Neuronal stem cell (in vitro differentiated cells): Measurements from ENCODE around the gene INSC.

Source experiments
- DNase-seq: peaks from one replicate; pipeline ENCODE4 v3.0.0-alpha.2; 2013; ENCODE audit warnings: low spot score
- H2AFZ ChIP-seq: one replicate; pipeline ENCODE4 v1.6.1; 2013; ENCODE audit warnings: mild to moderate bottlenecking, low read length, inconsistent platforms
- H2AK5ac ChIP-seq: 2 replicates; pipeline ENCODE4 v1.6.1; 2013; ENCODE audit warnings: low read depth, mild to moderate bottlenecking, inconsistent platforms, low read length, moderate library complexity, mixed read lengths
- H2BK120ac ChIP-seq: 2 replicates; pipeline ENCODE4 v1.6.1; 2013; ENCODE audit warnings: low read depth, mild to moderate bottlenecking, inconsistent platforms, low read length, moderate library complexity, mixed read lengths
- H2BK12ac ChIP-seq: one replicate; pipeline ENCODE4 v1.6.1; 2013; ENCODE audit warnings: low read length, inconsistent platforms
- H2BK15ac ChIP-seq: 2 replicates; pipeline ENCODE4 v1.6.1; 2013; ENCODE audit warnings: mild to moderate bottlenecking, low read length, inconsistent platforms, mixed read lengths
- H2BK5ac ChIP-seq: one replicate; pipeline ENCODE4 v1.6.1; 2013; ENCODE audit warnings: inconsistent platforms, mild to moderate bottlenecking, low read length, moderate library complexity
- H3K14ac ChIP-seq: one replicate; pipeline ENCODE4 v1.6.1; 2013; ENCODE audit warnings: low read length, inconsistent platforms
- H3K18ac ChIP-seq: 2 replicates; pipeline ENCODE4 v1.6.1; 2013; ENCODE audit warnings: low read length, inconsistent platforms
- H3K23ac ChIP-seq: 2 replicates; pipeline ENCODE4 v1.6.1; 2013; ENCODE audit warnings: low read depth, mild to moderate bottlenecking, mixed read lengths, low read length, inconsistent platforms; ENCODE audit not compliant: poor library complexity
- H3K27ac ChIP-seq: replicated peaks from 3 replicates; pipeline ENCODE4 v1.5.1; 2013; ENCODE audit warnings: low read length, inconsistent platforms
- H3K27me3 ChIP-seq, 3 experiments: 2 replicates each; pipeline ENCODE4 v1.6.1; 2013; ENCODE audit warnings: low read length in 3 of 3, mild to moderate bottlenecking in 2 of 3, inconsistent platforms in 1 of 3, low read depth in 1 of 3, mixed read lengths in 1 of 3, moderate library complexity in 1 of 3; ENCODE audit not compliant: control insufficient read depth in 3 of 3, insufficient read depth in 3 of 3
- H3K36me3 ChIP-seq, 2 donors: replicated peaks in 1 of 2; 2 replicates each; pipeline ENCODE4 v1.6.1; 2013; ENCODE audit warnings: low read length in 2 of 2; ENCODE audit not compliant: control insufficient read depth in 2 of 2, insufficient read depth in 2 of 2
- H3K4ac ChIP-seq: 2 replicates; pipeline ENCODE4 v1.6.1; 2013; ENCODE audit warnings: inconsistent platforms, mild to moderate bottlenecking, low read length, moderate library complexity
- H3K4me1 ChIP-seq, 2 donors: 1 replicate in 1 of 2; 2 replicates in 1 of 2; pipeline ENCODE4 v1.6.1; 2013; ENCODE audit warnings: low read length in 2 of 2, low read depth in 1 of 2; ENCODE audit not compliant: control insufficient read depth in 2 of 2, insufficient read depth in 1 of 2
- H3K4me2 ChIP-seq: one replicate; pipeline ENCODE4 v1.6.1; 2013; ENCODE audit warnings: mild to moderate bottlenecking, low read length, inconsistent platforms; ENCODE audit not compliant: insufficient read depth, poor library complexity, severe bottlenecking
- H3K4me3 ChIP-seq, 2 donors: 2 replicates each; pipeline ENCODE4 v1.5.1; 2013; ENCODE audit warnings: low read length in 2 of 2, mild to moderate bottlenecking in 2 of 2, inconsistent platforms in 1 of 2, moderate library complexity in 1 of 2
- H3K79me1 ChIP-seq: one replicate; pipeline ENCODE4 v1.6.1; 2013; ENCODE audit warnings: low read depth, mild to moderate bottlenecking, inconsistent platforms, low read length, moderate library complexity
- H3K9ac ChIP-seq: one replicate; pipeline ENCODE4 v1.6.1; 2013; ENCODE audit warnings: mild to moderate bottlenecking, low read depth, low read length, inconsistent platforms; ENCODE audit not compliant: poor library complexity
- H3K9me3 ChIP-seq, 2 donors: replicated peaks in 1 of 2; 2 replicates each; pipeline versions ENCODE3 to v1.6.1; 2013; ENCODE audit warnings: low read length in 2 of 2, mild to moderate bottlenecking in 2 of 2, inconsistent platforms in 1 of 2, low read depth in 1 of 2, mixed read lengths in 1 of 2, moderate library complexity in 1 of 2; ENCODE audit not compliant: control insufficient read depth in 2 of 2, insufficient read depth in 1 of 2
- H4K8ac ChIP-seq: one replicate; pipeline ENCODE4 v1.6.1; 2013; ENCODE audit warnings: low read depth, mild to moderate bottlenecking, inconsistent platforms, low read length, moderate library complexity
- H4K91ac ChIP-seq: one replicate; pipeline ENCODE4 v1.6.1; 2013; ENCODE audit warnings: low read length, low read depth, mild to moderate bottlenecking, inconsistent platforms; ENCODE audit not compliant: poor library complexity
- WGBS, 2 donors: extraction: QIAGEN DNeasy Blood & Tissue Kit; methylation state at CpG; one replicate each; pipeline ENCODE4 v1.1.7; 2013; ENCODE audit warnings: missing lambda C conversion rate in 2 of 2, mixed read lengths in 1 of 2; ENCODE audit not compliant: insufficient read length in 2 of 2, insufficient replicate concordance in 1 of 2; ENCODE audit errors: extremely low coverage in 2 of 2; 5-methylcytosine and 5-hydroxymethylcytosine counted together

INSC gene

GRCh38 chr11:15206791-15207190 is 92.1 kb downstream of the INSC start:
- H3K23ac ChIP-seq, result no peak overlapping the region
- H2BK5ac ChIP-seq, result no peak overlapping the region
- no peaks in the 10 kb centered on the region for H3K36me3 ChIP-seq
- no peak overlapping the region for H3K4ac ChIP-seq
- H4K8ac ChIP-seq, result no peak overlapping the region
- no peak for DNase-seq
- no CpG with 5 or more reads among the region's 2 CpGs for WGBS, 2 donors
- H2BK15ac ChIP-seq, result no peak overlapping the region
- H3K27me3 ChIP-seq, result no peaks in the 10 kb centered on the region
- no peaks in the 10 kb centered on the region for H3K9me3 ChIP-seq
- no peak overlapping the region for H3K27ac ChIP-seq
- no peak overlapping the region for H3K9ac ChIP-seq
- H2BK120ac ChIP-seq, result no peak overlapping the region
- no peak overlapping the region for H2AK5ac ChIP-seq
- no peak overlapping the region for H3K14ac ChIP-seq
- no peak overlapping the region for H4K91ac ChIP-seq
- no peaks in the 10 kb centered on the region for H3K4me1 ChIP-seq
- no peaks in the 10 kb centered on the region for H3K79me1 ChIP-seq
- H2AFZ ChIP-seq, result no peak overlapping the region
- H2BK12ac ChIP-seq, result no peak overlapping the region
- no peak overlapping the region for H3K4me3 ChIP-seq
- H3K4me2 ChIP-seq, result no peak overlapping the region
- peak overlapping the region; percentile 18 for H3K18ac ChIP-seq

- no peak overlapping the region for H2AFZ ChIP-seq
- no peaks in the 10 kb centered on the region for H3K27me3 ChIP-seq
- no peak overlapping the region for H2BK12ac ChIP-seq
- no peak overlapping the region for H3K23ac ChIP-seq
- H3K4me1 ChIP-seq, result no peaks in the 10 kb centered on the region
- H2AK5ac ChIP-seq, result no peak overlapping the region
- no peaks in the 10 kb centered on the region for H3K36me3 ChIP-seq
- no peaks in the 10 kb centered on the region for H3K79me1 ChIP-seq
- no peak overlapping the region for H3K4ac ChIP-seq
- H3K4me2 ChIP-seq, result no peak overlapping the region
- WGBS, 2 donors, result no CpG with 5 or more reads among the region's 10 CpGs
- H3K4me3 ChIP-seq, result no peak overlapping the region
- H3K27ac ChIP-seq, result no peak overlapping the region
- no peak overlapping the region for H3K14ac ChIP-seq
- peak; percentile 80 for DNase-seq
- H3K18ac ChIP-seq, result peak overlapping the region; percentile 9
- H2BK15ac ChIP-seq, result no peak overlapping the region
- no peak overlapping the region for H2BK120ac ChIP-seq
- H3K9ac ChIP-seq, result no peak overlapping the region
- no peaks in the 10 kb centered on the region for H3K9me3 ChIP-seq
- H4K91ac ChIP-seq, result no peak overlapping the region
- no peak overlapping the region for H4K8ac ChIP-seq
- H2BK5ac ChIP-seq, result no peak overlapping the region
Observed at GRCh38 chr11:15208378-15209222, 93.9 kb downstream of the INSC start.

GRCh38 chr11:15212876-15213275 is 98.2 kb downstream of the INSC start:
- DNase-seq, result no peak
- Histone ChIP-seq H3K36me3 (no peaks in the 10 kb centered on the region), H4K8ac (no peak overlapping the region), H3K4me2 (no peak overlapping the region), H3K79me1 (no peaks in the 10 kb centered on the region), H3K14ac (no peak overlapping the region), H3K9me3 (no peaks in the 10 kb centered on the region), H4K91ac (no peak overlapping the region), H2BK5ac (no peak overlapping the region), H2BK15ac (no peak overlapping the region), H3K27me3 (no peaks in the 10 kb centered on the region), H3K4me1 (no peaks in the 10 kb centered on the region), H2BK120ac (no peak overlapping the region), H3K4ac (no peak overlapping the region), H3K18ac (no peak overlapping the region), H2BK12ac (no peak overlapping the region), H3K27ac (no peak overlapping the region), H2AK5ac (no peak overlapping the region), H2AFZ (no peak overlapping the region), H3K23ac (no peak overlapping the region), H3K9ac (no peak overlapping the region), H3K4me3 (no peak overlapping the region)
- no CpG with 5 or more reads among the region's 4 CpGs for WGBS, 2 donors

- H3K27ac ChIP-seq, result no peak overlapping the region
- H3K4me1 ChIP-seq, result no peaks in the 10 kb centered on the region
- H3K4me2 ChIP-seq, result no peak overlapping the region
- no peak overlapping the region for H4K91ac ChIP-seq
- H4K8ac ChIP-seq, result no peak overlapping the region
- H3K79me1 ChIP-seq, result no peaks in the 10 kb centered on the region
- no peak overlapping the region for H3K14ac ChIP-seq
- H2BK15ac ChIP-seq, result no peak overlapping the region
- no peak overlapping the region for H3K4me3 ChIP-seq
- no peak overlapping the region for H2BK12ac ChIP-seq
- H2AFZ ChIP-seq, result no peak overlapping the region
- H3K27me3 ChIP-seq, result no peaks in the 10 kb centered on the region
- no CpG with 5 or more reads among the region's 3 CpGs for WGBS, 2 donors
- no peaks in the 10 kb centered on the region for H3K36me3 ChIP-seq
- no peaks in the 10 kb centered on the region for H3K9me3 ChIP-seq
- no peak for DNase-seq
- no peak overlapping the region for H3K23ac ChIP-seq
- no peak overlapping the region for H3K18ac ChIP-seq
- no peak overlapping the region for H3K4ac ChIP-seq
- H3K9ac ChIP-seq, result no peak overlapping the region
- no peak overlapping the region for H2AK5ac ChIP-seq
- H2BK5ac ChIP-seq, result no peak overlapping the region
- H2BK120ac ChIP-seq, result no peak overlapping the region
Observed at GRCh38 chr11:15213471-15214231, 98.9 kb downstream of the INSC start.
